H1 (cell line): ENCODE measurements around the gene NHEJ1. TPM values are rescaled to one million over a fixed set of nuclear protein-coding genes. Genes with fewer than 3 reads are reported as not detected.

Source experiments
- ASH2L ChIP-seq: fragments of 200-600, 300-600 bp; sonication (generic); IDR thresholded peaks from one replicate; pipeline ENCODE4 v1.7.1; 2017; ENCODE audit warnings: low read length
- BRCA1 ChIP-seq: IDR thresholded peaks from 2 replicates; pipeline ENCODE4 v1.6.1; 2012; ENCODE audit warnings: low read depth, low read length, improper control_type of control experiment
- CTCF ChIP-seq, 3 experiments: IDR thresholded peaks; 1 replicate in 2 of 3; 2 replicates in 1 of 3; pipeline versions ENCODE4 v1.5.1 to v1.6.1; 2011; ENCODE audit warnings: low read length in 3 of 3, mild to moderate bottlenecking in 3 of 3, inconsistent platforms in 2 of 3, low read depth in 1 of 3, moderate library complexity in 1 of 3; ENCODE audit not compliant: insufficient read depth in 1 of 3; ENCODE audit errors: control extremely low read depth in 1 of 3
- E2F6 ChIP-seq: IDR thresholded peaks from 2 replicates; pipeline ENCODE4 v1.6.1; 2012; ENCODE audit warnings: inconsistent platforms
- EGR1 ChIP-seq: IDR thresholded peaks from 2 replicates; pipeline ENCODE4 v1.6.1; 2011; ENCODE audit warnings: low read depth, low read length, borderline replicate concordance
- EP300 ChIP-seq, 2 experiments: IDR thresholded peaks; 1 replicate in 1 of 2; 2 replicates in 1 of 2; pipeline ENCODE4 v1.6.1; 2011 to 2012; ENCODE audit warnings: low read depth in 2 of 2, low read length in 2 of 2, mild to moderate bottlenecking in 2 of 2, borderline replicate concordance in 1 of 2, inconsistent platforms in 1 of 2, moderate library complexity in 1 of 2
- GTF2F1 ChIP-seq: IDR thresholded peaks from 2 replicates; pipeline ENCODE4 v1.6.1; 2012; ENCODE audit warnings: low read depth, low read length, improper control_type of control experiment, borderline replicate concordance
- JUN ChIP-seq: IDR thresholded peaks from 2 replicates; pipeline ENCODE4 v1.6.1; 2011; ENCODE audit warnings: low read depth, mild to moderate bottlenecking, improper control_type of control experiment, low read length
- KDM1A ChIP-seq: fragments of 200-600, 300-600 bp; sonication (generic); IDR thresholded peaks from 2 replicates; pipeline ENCODE4 v1.7.1; 2016; ENCODE audit warnings: mild to moderate bottlenecking, low read length, borderline replicate concordance
- PHF8 ChIP-seq: fragments of 200-600 bp; sonication (generic); conservative IDR thresholded peaks from 2 replicates; pipeline ENCODE4 v1.7.1; 2012; ENCODE audit warnings: low read depth, mild to moderate bottlenecking, inconsistent platforms, low read length, moderate library complexity
- POLR2AphosphoS5 ChIP-seq: IDR thresholded peaks from 2 replicates; pipeline ENCODE4 v1.6.1; 2011; ENCODE audit warnings: low read depth, low read length
- RNF2 ChIP-seq: fragments of 200-900, 300-1000 bp; sonication (generic); IDR thresholded peaks from 2 replicates; pipeline ENCODE4 v1.7.1; 2016; ENCODE audit warnings: borderline replicate concordance, low read depth, mild to moderate bottlenecking, antibody characterized with exemption, low read length; ENCODE audit not compliant: poor library complexity, severe bottlenecking; ENCODE audit errors: missing control alignments
- SIN3A ChIP-seq, 2 experiments: IDR thresholded peaks in 1 of 2; conservative IDR thresholded peaks in 1 of 2; 2 replicates each; pipeline ENCODE4 v1.6.1; 2011 to 2012; ENCODE audit warnings: low read length in 2 of 2, improper control_type of control experiment in 1 of 2, low read depth in 1 of 2, mild to moderate bottlenecking in 1 of 2
- SP4 ChIP-seq: IDR thresholded peaks from 2 replicates; pipeline ENCODE4 v1.6.1; 2012; ENCODE audit warnings: low read length, inconsistent platforms
- SUZ12 ChIP-seq: fragments of 200-600 bp; sonication (generic); IDR thresholded peaks from 2 replicates; pipeline ENCODE4 v1.6.1; 2012; ENCODE audit warnings: mild to moderate bottlenecking, inconsistent platforms, low read length, moderate library complexity, mixed read lengths
- TAF1 ChIP-seq: IDR thresholded peaks from 2 replicates; pipeline ENCODE4 v1.6.1; 2011; ENCODE audit warnings: mild to moderate bottlenecking, low read depth, low read length
- TAF7 ChIP-seq: optimal IDR thresholded peaks from 2 replicates; pipeline ENCODE3; 2011; ENCODE audit warnings: low read depth, mild to moderate bottlenecking, inconsistent platforms, low read length, moderate library complexity, borderline replicate concordance
- TCF12 ChIP-seq: IDR thresholded peaks from 2 replicates; pipeline ENCODE4 v1.6.1; 2011; ENCODE audit warnings: low read depth, mild to moderate bottlenecking, low read length
- polyA plus RNA-seq, 7 experiments: library from polyadenylated mRNA; depleted of rRNA in 3 of 7; stranded (reverse) in 5 of 7; unstranded in 2 of 7; fragments of >200 nt in 5 of 7; fragments of 200-250 nt in 2 of 7; gene quantifications; 1 replicate in 5 of 7; 2 replicates in 1 of 7; 4 replicates in 1 of 7; pipeline versions ENCODE4 v1.2.1 to v1.2.3, GENCODE V29; 2011 to 2013; ENCODE audit warnings: missing spikeins in 2 of 7, mixed read lengths in 2 of 7
- total RNA-seq: library from RNA; stranded (reverse); fragmentation: NEBNext Ultra II Directional; extraction: Animal tissue kit (Norgen Biotek cat#: 25700); gene quantifications from 2 replicates; pipeline ENCODE4 v1.2.1, GENCODE V29; 2021

Gene NHEJ1
- total and polyA plus RNA-seq, 2 of the 8 experiments (the other 6 are each of a cell fraction or from before 2014, with no cell fraction given), result 22.7 to 24.1 TPM

- TF ChIP-seq SIN3A (conservative IDR thresholded peaks at IDR 0.05 in 1 of 2, IDR thresholded peaks at IDR 0.05 in 1 of 2; ENCODE audit: low read depth in 1 of 2, low read length in 2 of 2) (peak in 1 of 2 experiments; percentile 34; a peak in 1 of 4 replicates), ASH2L (no peak), POLR2AphosphoS5 (no peak), GTF2F1 (no peak), RNF2 (no peak), TCF12 (no peak), CTCF (IDR thresholded peaks at IDR 0.05; ENCODE audit: control extremely low read depth in 1 of 3, insufficient read depth in 1 of 3, low read depth in 1 of 3, low read length in 3 of 3) (peak; percentile 19 to 62 (median 58)), TAF7 (no peak), E2F6 (no peak), BRCA1 (no peak), SUZ12 (no peak), EP300 (IDR thresholded peaks at IDR 0.05; ENCODE audit: borderline replicate concordance in 1 of 2, low read depth in 2 of 2, low read length in 2 of 2) (no peak), EGR1 (no peak), KDM1A (no peak), JUN (no peak; the same call in 1 of the 2 replicates), PHF8 (no peak), SP4 (no peak), TAF1 (no peak)
Observed at GRCh38 chr2:219171231-219171651, 10.6 kb upstream of the NHEJ1 start (continued).
